ENCODE data around the gene ATP6V0C. TPM values are rescaled to one million over a fixed set of nuclear protein-coding genes. Genes with fewer than 3 reads are reported as not detected.

ATP6V0C gene
- total RNA-seq, 4 donors from 2014 or later: 103 to 147 (median 120) TPM

DNA sequence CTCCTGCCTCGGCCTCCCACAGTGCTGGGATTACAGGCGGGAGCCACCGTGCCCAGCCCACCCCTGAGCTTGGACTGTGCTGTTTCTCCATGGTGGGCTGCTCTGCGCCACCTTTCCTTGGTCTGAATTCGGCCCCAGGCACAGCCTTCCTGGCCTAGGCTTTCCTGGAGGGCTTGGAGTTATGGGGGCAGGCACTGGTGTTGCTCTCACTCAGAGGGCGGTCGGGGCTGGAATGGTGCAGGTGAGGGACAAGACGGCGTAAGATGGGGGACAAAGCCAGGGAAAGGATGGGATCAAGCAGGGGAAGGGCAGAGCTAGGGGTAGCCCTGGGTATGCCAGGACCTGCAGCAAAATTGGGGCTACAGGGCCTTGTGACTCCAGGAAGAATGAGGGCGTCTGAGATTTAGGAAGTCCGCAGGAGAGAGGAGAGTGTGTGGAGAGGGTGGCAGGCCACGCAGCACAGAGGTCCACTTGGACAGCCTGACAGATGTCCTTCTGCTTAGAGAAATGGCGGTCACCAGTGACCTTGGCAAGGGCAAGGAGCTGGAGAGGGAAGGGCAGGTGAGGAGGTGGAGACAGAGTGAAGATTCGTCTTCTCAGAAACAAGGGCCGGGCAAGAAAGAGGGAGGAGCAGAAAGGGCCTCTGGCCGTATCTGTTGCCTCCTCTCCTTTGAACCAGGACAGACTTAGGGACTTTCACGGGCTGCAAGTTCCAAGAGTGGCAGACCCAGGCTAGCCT is 1.6 kb upstream of the ATP6V0C start:
- TF ChIP-seq EP300 (IDR thresholded peaks at IDR 0.05) (no peak), POLR2AphosphoS5 (IDR thresholded peaks at IDR 0.05) (no peak), POLR2A (IDR thresholded peaks at IDR 0.05) (no peak)
- TF ChIP-seq, protein P1, sequence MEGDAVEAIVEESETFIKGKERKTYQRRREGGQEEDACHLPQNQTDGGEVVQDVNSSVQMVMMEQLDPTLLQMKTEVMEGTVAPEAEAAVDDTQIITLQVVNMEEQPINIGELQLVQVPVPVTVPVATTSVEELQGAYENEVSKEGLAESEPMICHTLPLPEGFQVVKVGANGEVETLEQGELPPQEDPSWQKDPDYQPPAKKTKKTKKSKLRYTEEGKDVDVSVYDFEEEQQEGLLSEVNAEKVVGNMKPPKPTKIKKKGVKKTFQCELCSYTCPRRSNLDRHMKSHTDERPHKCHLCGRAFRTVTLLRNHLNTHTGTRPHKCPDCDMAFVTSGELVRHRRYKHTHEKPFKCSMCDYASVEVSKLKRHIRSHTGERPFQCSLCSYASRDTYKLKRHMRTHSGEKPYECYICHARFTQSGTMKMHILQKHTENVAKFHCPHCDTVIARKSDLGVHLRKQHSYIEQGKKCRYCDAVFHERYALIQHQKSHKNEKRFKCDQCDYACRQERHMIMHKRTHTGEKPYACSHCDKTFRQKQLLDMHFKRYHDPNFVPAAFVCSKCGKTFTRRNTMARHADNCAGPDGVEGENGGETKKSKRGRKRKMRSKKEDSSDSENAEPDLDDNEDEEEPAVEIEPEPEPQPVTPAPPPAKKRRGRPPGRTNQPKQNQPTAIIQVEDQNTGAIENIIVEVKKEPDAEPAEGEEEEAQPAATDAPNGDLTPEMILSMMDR (IDR thresholded peaks at IDR 0.05): no peak
- H3K4me3 ChIP-seq: no peak overlapping the region
- H3K36me3 ChIP-seq: no peaks in the 10 kb centered on the region
- peak overlapping the region; percentile 24 for H3K27ac ChIP-seq
- peak in 1 of 2 donors; percentile 64 for DNase-seq (ENCODE audit: low spot score in 2 of 2)
- H3K27me3 ChIP-seq: no peaks in the 10 kb centered on the region
- H3K4me1 ChIP-seq: peaks cover 48% of the 10 kb centered on the region
- WGBS: 86% methylated on average over 17 of the region's 17 CpGs
- no peaks in the 10 kb centered on the region for H3K9me3 ChIP-seq

DNA sequence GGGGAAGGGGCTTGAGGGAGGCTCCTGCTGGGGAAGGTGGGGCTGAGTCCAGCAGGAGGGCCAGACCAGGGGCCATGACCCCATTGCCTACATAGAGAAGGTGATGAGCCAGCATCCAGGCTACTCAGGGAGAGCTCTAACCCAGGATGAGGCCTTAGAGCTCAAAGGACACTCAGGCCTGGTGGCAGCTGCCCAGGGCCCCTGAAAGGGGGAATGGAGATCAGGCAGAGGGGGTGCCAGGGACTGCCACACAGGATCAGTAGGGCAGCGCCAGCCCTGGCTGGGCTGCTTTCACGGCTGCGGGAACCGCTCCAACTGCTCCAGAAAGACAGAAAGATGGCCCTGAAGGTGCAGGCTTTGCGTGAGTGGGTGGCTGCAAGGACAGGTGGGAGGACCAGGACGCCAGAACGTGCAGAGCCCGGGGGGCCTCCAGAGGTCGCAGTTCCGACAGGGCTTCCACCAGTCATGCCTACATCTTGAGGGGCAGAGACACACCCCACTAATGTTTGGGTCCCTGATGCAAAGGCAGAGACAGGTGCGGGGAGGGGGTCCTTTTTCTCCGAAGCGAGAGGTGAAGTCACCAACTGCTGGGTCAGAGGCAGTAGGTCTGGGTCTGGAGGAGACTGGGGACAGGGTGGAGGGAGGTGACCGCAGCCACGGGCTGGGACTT is 882 bp upstream of the ATP6V0C start:
- no peaks in the 10 kb centered on the region for H3K9me3 ChIP-seq
- H3K27ac ChIP-seq: peak overlapping the region; percentile 99
- H3K4me3 ChIP-seq: peak overlapping the region; percentile 94
- 41% methylated on average over 14 of the region's 15 CpGs for WGBS
- no peak for DNase-seq (ENCODE audit: low spot score in 2 of 2)
- TF ChIP-seq POLR2A (IDR thresholded peaks at IDR 0.05) (no peak), EP300 (IDR thresholded peaks at IDR 0.05) (no peak), POLR2AphosphoS5 (IDR thresholded peaks at IDR 0.05) (no peak)
- no peaks in the 10 kb centered on the region for H3K36me3 ChIP-seq
- H3K27me3 ChIP-seq: no peaks in the 10 kb centered on the region
- H3K4me1 ChIP-seq: peaks cover 55% of the 10 kb centered on the region

DNA sequence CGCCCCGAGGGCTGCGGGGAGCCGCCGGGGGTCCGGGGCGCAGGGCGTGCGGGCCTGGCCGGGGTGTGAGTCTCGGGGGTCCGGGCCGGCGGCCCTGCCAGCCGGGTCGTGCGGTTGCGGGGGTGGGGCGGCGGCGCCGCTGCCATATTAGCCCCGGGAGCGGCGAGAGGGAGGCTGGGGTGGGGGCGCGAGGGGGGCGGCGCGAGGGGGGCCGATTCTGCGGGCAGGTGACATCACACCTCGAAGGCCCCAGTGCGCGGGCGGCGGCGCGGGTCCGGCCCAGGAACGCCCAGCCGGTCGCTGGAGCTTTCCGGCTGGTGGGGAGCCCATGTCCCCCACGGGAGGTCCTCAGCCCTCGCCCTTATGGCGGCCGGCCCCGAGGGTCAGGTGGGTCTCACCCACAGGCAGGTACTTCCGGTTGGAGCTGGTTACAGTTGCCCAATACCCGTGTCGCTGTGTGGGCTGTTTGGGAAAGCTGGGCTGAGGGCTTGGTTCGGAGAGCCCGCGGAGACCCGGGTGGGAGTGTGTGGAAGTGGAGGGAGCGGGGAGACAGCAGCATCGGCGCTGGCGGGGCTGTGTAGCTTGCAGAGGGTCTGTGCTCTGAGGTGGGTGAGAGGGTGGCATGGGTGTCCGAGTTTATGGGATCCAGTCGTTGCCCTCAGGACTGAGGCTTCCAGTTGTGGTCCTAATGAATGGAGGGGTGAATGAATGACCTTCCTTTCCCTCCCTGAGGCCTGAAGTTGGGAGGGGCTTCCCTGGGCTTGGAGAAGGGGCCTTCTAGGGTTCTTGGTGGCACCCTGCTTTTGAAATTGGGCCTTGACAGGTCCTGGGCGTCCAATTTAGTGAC is 804 bp downstream of the ATP6V0C start:
- TF ChIP-seq EP300 (IDR thresholded peaks at IDR 0.05): no peak
- TF ChIP-seq POLR2AphosphoS5 (IDR thresholded peaks at IDR 0.05): no peak
- TF ChIP-seq POLR2A (IDR thresholded peaks at IDR 0.05): no peak
- TF ChIP-seq, protein P1 (IDR thresholded peaks at IDR 0.05): no peak
- Histone ChIP-seq H3K27me3 (no peaks in the 10 kb centered on the region), H3K36me3 (peaks cover 3% of the 10 kb centered on the region), H3K27ac (peak overlapping the region; percentile 99), H3K9me3 (no peaks in the 10 kb centered on the region), H3K4me1 (peaks cover 72% of the 10 kb centered on the region), H3K4me3 (peak overlapping the region; percentile 94)
- DNase-seq (ENCODE audit: low spot score in 2 of 2): peak; percentile 75 to 80
- 0% methylated on average over 23 of the region's 63 CpGs for WGBS

DNA sequence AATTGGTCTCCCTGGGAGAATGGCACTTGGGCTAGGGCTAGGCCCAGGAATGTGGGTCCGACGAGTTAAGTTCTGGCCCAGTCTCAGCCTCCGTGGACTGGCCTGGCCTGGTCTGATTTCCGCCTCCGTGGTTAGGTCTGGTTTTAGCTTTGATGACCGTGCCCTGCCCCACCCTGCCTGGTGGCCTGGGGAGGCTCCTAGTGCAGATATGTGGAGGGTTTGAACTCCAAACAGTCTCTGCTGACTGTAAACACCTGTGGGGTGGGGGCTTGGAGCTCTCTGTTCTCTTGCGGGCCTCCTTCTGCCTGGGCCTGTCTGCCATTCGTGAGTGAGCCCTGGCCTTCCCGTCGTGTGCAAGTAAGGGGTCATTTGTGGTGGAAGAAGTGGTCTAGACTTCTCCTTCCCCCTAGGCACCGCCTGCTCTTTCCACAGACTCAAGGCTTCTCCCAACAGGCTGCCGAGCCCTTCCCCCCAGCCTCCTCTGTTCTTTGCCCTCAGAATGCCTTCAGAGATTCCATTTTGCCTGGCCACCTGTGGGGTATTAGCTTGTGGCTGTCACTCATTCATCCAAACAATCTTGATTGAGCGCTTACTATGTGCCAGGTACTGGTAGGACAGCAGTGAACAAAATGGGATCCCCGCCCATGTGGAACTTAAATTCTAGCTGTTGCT is 1.6 kb downstream of the ATP6V0C start:
- H3K4me3 ChIP-seq: peak overlapping the region; percentile 94
- DNase-seq (ENCODE audit: low spot score in 2 of 2): peak; percentile 70 to 81
- WGBS: 16% methylated on average over 14 of the region's 14 CpGs

DNA sequence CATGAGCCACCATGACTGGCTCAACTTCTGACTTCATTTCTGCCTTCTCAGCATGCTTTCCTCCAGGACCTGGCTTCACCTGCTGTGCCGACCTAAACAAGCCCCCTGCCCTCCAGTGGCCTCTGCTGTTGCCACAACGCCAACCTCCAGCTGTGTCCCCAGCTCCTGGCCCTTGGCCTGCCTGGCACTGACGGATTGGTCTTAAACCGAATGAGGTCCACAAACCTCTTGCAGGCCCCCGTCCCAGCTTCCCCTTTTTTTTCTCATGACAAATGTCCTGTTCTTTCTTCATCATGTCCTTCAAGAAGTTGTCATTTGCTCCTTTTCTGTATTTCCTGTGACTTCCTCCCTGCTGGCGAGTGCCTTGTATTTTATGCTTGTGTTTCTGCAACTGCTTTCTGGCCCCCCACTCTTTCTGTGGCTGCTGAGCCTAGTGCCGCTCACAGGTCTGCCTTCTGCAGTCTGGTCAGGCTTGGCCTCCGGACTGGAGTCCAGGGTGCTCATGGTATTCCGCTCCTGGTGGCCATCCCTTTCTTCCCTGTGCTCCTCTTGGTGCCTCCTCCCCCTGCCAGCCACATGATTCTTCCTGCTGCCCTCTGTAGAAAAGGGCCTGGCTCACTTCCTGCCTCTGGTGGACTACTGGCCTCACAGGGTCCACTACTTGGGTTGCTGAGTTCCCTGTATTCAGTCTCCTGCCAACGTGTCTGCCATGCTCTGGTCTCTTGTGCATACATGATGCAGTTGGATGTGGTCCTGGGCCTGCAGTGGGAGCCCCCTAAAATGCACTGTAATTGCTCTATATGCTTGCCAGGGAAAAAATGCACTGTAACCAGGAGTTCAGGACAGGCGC is 2.9 kb downstream of the ATP6V0C start:
- Histone ChIP-seq H3K36me3 (peaks cover 4% of the 10 kb centered on the region), H3K27ac (peak overlapping the region; percentile 99), H3K4me1 (peaks cover 82% of the 10 kb centered on the region), H3K4me3 (peak overlapping the region; percentile 94), H3K9me3 (no peaks in the 10 kb centered on the region), H3K27me3 (no peaks in the 10 kb centered on the region)
- 53% methylated on average over 11 of the region's 11 CpGs for WGBS
- TF ChIP-seq, protein P1 (IDR thresholded peaks at IDR 0.05): no peak
- DNase-seq (ENCODE audit: low spot score in 2 of 2): peak; percentile 68 to 82

More for the DNA sequence above, 1.6 kb downstream of the ATP6V0C start:
- Histone ChIP-seq H3K27me3 (no peaks in the 10 kb centered on the region), H3K4me1 (peaks cover 76% of the 10 kb centered on the region), H3K36me3 (peaks cover 4% of the 10 kb centered on the region), H3K9me3 (no peaks in the 10 kb centered on the region), H3K27ac (peak overlapping the region; percentile 99)
- no peak for TF ChIP-seq POLR2AphosphoS5 (IDR thresholded peaks at IDR 0.05)
